ENCODE measurements around the gene RNFT2. TPM values are rescaled to one million over a fixed set of nuclear protein-coding genes. Genes with fewer than 3 reads are reported as not detected.

The RNFT2 gene
- total and polyA plus RNA-seq, 7 donors = 0.04 to 0.64 (median 0.36) TPM

GRCh38 chr12:116820064-116820656 is 82.0 kb downstream of the RNFT2 start:
- ATAC-seq (no peak), DNase-seq (no peak)
- 85 to 88% (median 85%) methylated on average over 10 of the region's 10 CpGs for WGBS, 3 donors
- intact Hi-C loops (cut with DNase I) = loop anchor here (2.0 to 5.0 kb wide), 2 partner anchors 83 to 98 kb away; no protein-coding TSS in a partner anchor
- peaks cover 10% of the 10 kb centered on the region for H3K4me1 ChIP-seq
- H3K36me3 ChIP-seq (ENCODE audit: insufficient read depth in 1 of 2, low read depth in 1 of 2) = no peaks in the 10 kb centered on the region
- H3K27me3 ChIP-seq (ENCODE audit: insufficient read depth in 3 of 3, low read length in 2 of 3) = no peaks in the 10 kb centered on the region
- no peak overlapping the region for H3K27ac ChIP-seq
- no peak overlapping the region for H3K4me3 ChIP-seq
- no peak for TF ChIP-seq CTCF (IDR thresholded peaks at IDR 0.05)
- H3K9me3 ChIP-seq = no peaks in the 10 kb centered on the region

GRCh38 chr12:116821291-116821690 is 83.2 kb downstream of the RNFT2 start:
- intact Hi-C loops (cut with DNase I) = loop anchor here (2.0 to 5.0 kb wide), 2 partner anchors 84 to 99 kb away; no protein-coding TSS in a partner anchor
- no peak for TF ChIP-seq CTCF (IDR thresholded peaks at IDR 0.05)
- Histone ChIP-seq H3K27ac (no peak overlapping the region), H3K27me3 (ENCODE audit: insufficient read depth in 3 of 3, low read length in 2 of 3) (no peaks in the 10 kb centered on the region), H3K4me3 (no peak overlapping the region), H3K36me3 (ENCODE audit: insufficient read depth in 1 of 2, low read depth in 1 of 2) (no peaks in the 10 kb centered on the region), H3K4me1 (peaks cover 10% of the 10 kb centered on the region), H3K9me3 (no peaks in the 10 kb centered on the region)
- no peak for ATAC-seq
- DNase-seq = no peak
- WGBS, 3 donors = 60 to 71% (median 63%) methylated on average over 8 of the region's 8 CpGs

- Histone ChIP-seq H3K27me3 (ENCODE audit: insufficient read depth in 3 of 3, low read length in 2 of 3) (no peaks in the 10 kb centered on the region), H3K36me3 (ENCODE audit: insufficient read depth in 1 of 2, low read depth in 1 of 2) (no peaks in the 10 kb centered on the region), H3K27ac (no peak overlapping the region), H3K4me1 (no peaks in the 10 kb centered on the region), H3K4me3 (no peak overlapping the region), H3K9me3 (no peaks in the 10 kb centered on the region)
- 84 to 96% (median 94%) methylated on average over 4 of the region's 4 CpGs for WGBS, 3 donors
- intact Hi-C loops (cut with DNase I) = no loop called here
- DNase-seq (no peak), ATAC-seq (no peak)
- no peak for TF ChIP-seq CTCF (IDR thresholded peaks at IDR 0.05)
These were observed 89.3 kb downstream of the RNFT2 start for GRCh38 chr12:116827432-116827831.

- no peak overlapping the region for H3K27ac ChIP-seq
- H3K4me1 ChIP-seq = no peaks in the 10 kb centered on the region
- no peak overlapping the region for H3K4me3 ChIP-seq
- intact Hi-C loops (cut with DNase I) = no loop called here
- no peak for TF ChIP-seq CTCF (IDR thresholded peaks at IDR 0.05)
- no peaks in the 10 kb centered on the region for H3K27me3 ChIP-seq (ENCODE audit: insufficient read depth in 3 of 3, low read length in 2 of 3)
- WGBS, 3 donors = 83 to 86% (median 84%) methylated on average over 6 of the region's 6 CpGs
- no peak for DNase-seq
- no peaks in the 10 kb centered on the region for H3K9me3 ChIP-seq
- ATAC-seq = no peak
- H3K36me3 ChIP-seq (ENCODE audit: insufficient read depth in 1 of 2, low read depth in 1 of 2) = no peaks in the 10 kb centered on the region
These were observed 94.2 kb downstream of the RNFT2 start for GRCh38 chr12:116832353-116832752.

- ATAC-seq = no peak
- no peak for TF ChIP-seq CTCF (IDR thresholded peaks at IDR 0.05)
- WGBS, 3 donors = 72 to 77% (median 77%) methylated on average over 10 of the region's 10 CpGs
- Histone ChIP-seq H3K27me3 (ENCODE audit: insufficient read depth in 3 of 3, low read length in 2 of 3) (no peaks in the 10 kb centered on the region), H3K9me3 (no peaks in the 10 kb centered on the region), H3K4me3 (no peak overlapping the region), H3K27ac (no peak overlapping the region), H3K4me1 (no peaks in the 10 kb centered on the region), H3K36me3 (ENCODE audit: insufficient read depth in 1 of 2, low read depth in 1 of 2) (no peaks in the 10 kb centered on the region)
- intact Hi-C loops (cut with DNase I) = no loop called here
- no peak for DNase-seq
These were observed 95.4 kb downstream of the RNFT2 start for GRCh38 chr12:116833474-116833873.
